A549 treated with RU486 at 1 μM for 4 hours (cell line): ENCODE measurements around the gene CCDC7. TPM values are rescaled to one million over a fixed set of nuclear protein-coding genes. Genes with fewer than 3 reads are reported as not detected.

ENCODE experiments used
- total RNA-seq: library from RNA; stranded (reverse); fragments of 200-300 nt; extraction: Qiagen RNA extraction; gene quantifications from 5 replicates; pipeline ENCODE4 v1.2.3, GENCODE V29; 2022; ENCODE audit warnings: low read depth

Gene CCDC7
- 0.22 to 1.5 TPM (median 0.54 TPM) in 5 replicates for total RNA-seq

GRCh38 chr10:32445740-32446535, at the start of gene CCDC7:
Gene CCDC7, plus strand, starts transcription at chr10:32446140. Its CDS starts 5,503 bp downstream, at chr10:32451643.

Other genes starting within 250 kb of the CCDC7 start
- gene EPC1, start 99.0 kb upstream of the CCDC7 start, total RNA-seq: 15.5 to 19.2 TPM (median 17.3 TPM) in 5 replicates